Activated T-helper 17 cell treated with anti-CD3 and anti-CD28 coated beads, Interleukin-2, amount 50 U/mL, for 72 hours (primary cell): Measurements from ENCODE around the gene CPLX1. TPM values are rescaled to one million over a fixed set of nuclear protein-coding genes. Genes with fewer than 3 reads are reported as not detected.
"Not testable (repeated sequence)": the region's sequence is repeated elsewhere in the genome, so short reads cannot be mapped to it uniquely, and the experiment has no call there.

Source experiments
- ATAC-seq: fragments of 150-1000 bp; cut with Tn5 transposase; replicated peaks from 2 replicates; pipeline ENCODE4 v1.10.0; 2021; ENCODE audit warnings: mild to moderate bottlenecking, moderate library complexity
- H3K27ac Mint-ChIP-seq: one replicate; pipeline ENCODE4 v1.8.0; 2022; ENCODE audit warnings: mixed read lengths
- H3K27me3 Mint-ChIP-seq: one replicate; pipeline ENCODE4 v1.8.0; 2022; ENCODE audit warnings: mixed read lengths
- H3K36me3 Mint-ChIP-seq: one replicate; pipeline ENCODE4 v1.8.0; 2022; ENCODE audit warnings: low read depth, mild to moderate bottlenecking, mixed read lengths
- H3K4me1 Mint-ChIP-seq: one replicate; pipeline ENCODE4 v1.8.0; 2022; ENCODE audit warnings: mixed read lengths
- H3K4me3 Mint-ChIP-seq: one replicate; pipeline ENCODE4 v1.8.0; 2022; ENCODE audit warnings: mild to moderate bottlenecking, mixed read lengths
- H3K9me3 Mint-ChIP-seq: one replicate; pipeline ENCODE4 v1.8.0; 2022; ENCODE audit warnings: mixed read lengths
- total RNA-seq, 2 donors: library from RNA; stranded (reverse); gene quantifications; one replicate each; pipeline ENCODE4 v1.2.3, GENCODE V29; 2022

Gene CPLX1
- total RNA-seq, 2 donors from 2014 or later, result 0.50 to 3.6 TPM

- no peak for ATAC-seq
- Mint-ChIP-seq H3K4me3 (no peak overlapping the region), H3K27me3 (peaks cover 13% of the 10 kb centered on the region), H3K27ac (no peak overlapping the region), H3K36me3 (no peaks in the 10 kb centered on the region), H3K4me1 (peaks cover 11% of the 10 kb centered on the region), H3K9me3 (no peaks in the 10 kb centered on the region)
Measured at GRCh38 chr4:790466-790820, 35.5 kb downstream of the CPLX1 start.

DNA sequence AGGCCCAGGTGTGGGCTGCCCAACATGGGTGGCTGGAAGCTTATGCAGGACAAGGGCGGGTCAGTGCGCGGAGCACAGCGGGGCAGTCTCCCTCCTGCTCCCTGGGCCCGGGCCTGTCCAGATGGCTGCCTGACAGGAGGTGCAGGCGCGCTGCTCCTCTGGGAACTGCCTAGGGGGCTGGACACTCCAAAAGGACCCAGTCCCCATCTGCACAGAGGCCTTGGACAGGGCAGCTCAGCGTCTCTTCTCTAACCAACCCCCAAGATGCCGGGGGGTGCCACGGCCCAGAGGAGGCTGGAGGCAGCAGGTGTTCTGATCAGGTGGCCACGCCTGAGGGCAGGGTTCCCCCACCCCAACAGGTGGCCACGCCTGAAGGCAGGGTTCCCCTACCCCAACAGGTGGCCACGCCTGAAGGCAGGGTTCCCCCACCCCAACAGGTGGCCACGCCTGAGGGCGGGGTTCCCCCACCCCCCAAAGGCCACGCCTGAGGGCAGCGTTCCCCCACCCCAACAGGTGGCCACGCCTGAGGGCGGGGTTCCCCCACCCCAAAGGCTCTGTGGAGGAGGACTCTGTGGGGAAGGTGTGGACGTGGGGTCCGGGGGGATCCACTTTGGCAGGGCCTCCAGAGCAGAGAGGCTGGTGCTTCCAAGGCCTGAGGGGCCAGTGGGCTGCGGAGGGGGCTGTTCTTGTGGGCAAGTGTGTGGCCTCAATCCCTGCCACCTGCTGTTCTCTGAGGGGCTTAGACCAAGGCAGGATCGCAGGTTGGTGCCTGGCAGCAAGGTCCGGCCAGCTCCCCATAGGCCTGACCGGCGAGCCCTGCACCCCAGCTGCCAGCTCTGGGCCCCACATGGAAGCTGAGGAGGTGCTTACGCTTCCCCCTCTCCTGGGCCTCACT is 36.1 kb downstream of the CPLX1 start:
- Mint-ChIP-seq H3K27me3 (peaks cover 19% of the 10 kb centered on the region), H3K9me3 (no peaks in the 10 kb centered on the region), H3K27ac (no peak overlapping the region), H3K36me3 (no peaks in the 10 kb centered on the region), H3K4me3 (no peak overlapping the region), H3K4me1 (peaks cover 11% of the 10 kb centered on the region)
- no peak for ATAC-seq

GRCh38 chr4:788636-789297 is 37.2 kb downstream of the CPLX1 start:
- no peak overlapping the region for H3K27ac Mint-ChIP-seq
- peaks cover 15% of the 10 kb centered on the region for H3K27me3 Mint-ChIP-seq
- H3K36me3 Mint-ChIP-seq, result no peaks in the 10 kb centered on the region
- peaks cover 11% of the 10 kb centered on the region for H3K4me1 Mint-ChIP-seq
- H3K9me3 Mint-ChIP-seq, result no peaks in the 10 kb centered on the region
- ATAC-seq, result no peak
- H3K4me3 Mint-ChIP-seq, result no peak overlapping the region

DNA sequence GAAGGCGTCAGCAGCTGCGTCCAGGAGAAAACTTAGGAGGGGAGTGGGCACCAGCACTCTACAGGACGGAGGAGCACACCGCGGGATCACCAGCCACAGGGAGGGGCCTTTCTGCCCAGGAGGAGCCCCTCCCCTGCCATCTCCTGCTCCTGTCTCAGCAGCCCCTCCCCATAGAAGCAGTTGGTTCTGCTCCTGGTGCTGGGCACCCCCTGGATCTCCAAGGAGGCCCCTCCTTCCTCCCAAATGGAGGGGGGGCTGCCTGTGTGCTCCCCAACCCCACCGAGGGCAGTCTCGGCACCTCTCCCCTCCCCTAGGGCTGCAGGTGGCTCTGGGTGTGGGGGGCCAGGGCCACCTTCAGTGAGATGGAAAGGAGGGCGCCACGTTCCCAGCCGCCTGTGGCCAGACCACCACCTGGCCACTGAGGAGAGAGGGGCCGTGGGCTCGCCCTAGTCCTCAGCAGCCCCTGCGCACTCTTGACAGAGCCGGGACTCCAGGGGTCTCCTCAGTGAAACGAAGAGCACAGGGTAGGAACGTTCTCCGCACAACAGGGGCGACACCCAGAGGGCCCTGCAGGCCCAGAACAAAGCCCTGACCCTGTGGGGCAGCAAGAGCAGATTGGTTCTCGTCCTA is 37.8 kb downstream of the CPLX1 start:
- Mint-ChIP-seq H3K27ac (no peak overlapping the region), H3K4me1 (peaks cover 11% of the 10 kb centered on the region), H3K36me3 (no peaks in the 10 kb centered on the region), H3K9me3 (no peaks in the 10 kb centered on the region), H3K27me3 (peaks cover 14% of the 10 kb centered on the region), H3K4me3 (no peak overlapping the region)
- no peak for ATAC-seq

GRCh38 chr4:787561-787981 is 38.4 kb downstream of the CPLX1 start:
- Mint-ChIP-seq H3K4me3 (peak overlapping the region; percentile 59), H3K27ac (peak overlapping the region; percentile 46), H3K9me3 (no peaks in the 10 kb centered on the region), H3K4me1 (peaks cover 5% of the 10 kb centered on the region), H3K36me3 (no peaks in the 10 kb centered on the region), H3K27me3 (peaks cover 14% of the 10 kb centered on the region)
- peak; percentile 45 for ATAC-seq

GRCh38 chr4:786861-787300 is 39.0 kb downstream of the CPLX1 start:
- H3K9me3 Mint-ChIP-seq, result no peaks in the 10 kb centered on the region
- H3K27ac Mint-ChIP-seq, result no peak overlapping the region
- no peak for ATAC-seq
- H3K27me3 Mint-ChIP-seq, result peaks cover 14% of the 10 kb centered on the region
- peaks cover under 1% of the 10 kb centered on the region for H3K36me3 Mint-ChIP-seq
- peak overlapping the region; percentile 59 for H3K4me3 Mint-ChIP-seq
- H3K4me1 Mint-ChIP-seq, result peaks cover 9% of the 10 kb centered on the region

GRCh38 chr4:786074-786741 is 39.7 kb downstream of the CPLX1 start:
- Mint-ChIP-seq H3K4me1 (peaks cover 9% of the 10 kb centered on the region), H3K9me3 (no peaks in the 10 kb centered on the region), H3K27me3 (peaks cover 14% of the 10 kb centered on the region), H3K27ac (no peak overlapping the region), H3K4me3 (no peak overlapping the region), H3K36me3 (peaks cover 5% of the 10 kb centered on the region)
- ATAC-seq, result no peak

DNA sequence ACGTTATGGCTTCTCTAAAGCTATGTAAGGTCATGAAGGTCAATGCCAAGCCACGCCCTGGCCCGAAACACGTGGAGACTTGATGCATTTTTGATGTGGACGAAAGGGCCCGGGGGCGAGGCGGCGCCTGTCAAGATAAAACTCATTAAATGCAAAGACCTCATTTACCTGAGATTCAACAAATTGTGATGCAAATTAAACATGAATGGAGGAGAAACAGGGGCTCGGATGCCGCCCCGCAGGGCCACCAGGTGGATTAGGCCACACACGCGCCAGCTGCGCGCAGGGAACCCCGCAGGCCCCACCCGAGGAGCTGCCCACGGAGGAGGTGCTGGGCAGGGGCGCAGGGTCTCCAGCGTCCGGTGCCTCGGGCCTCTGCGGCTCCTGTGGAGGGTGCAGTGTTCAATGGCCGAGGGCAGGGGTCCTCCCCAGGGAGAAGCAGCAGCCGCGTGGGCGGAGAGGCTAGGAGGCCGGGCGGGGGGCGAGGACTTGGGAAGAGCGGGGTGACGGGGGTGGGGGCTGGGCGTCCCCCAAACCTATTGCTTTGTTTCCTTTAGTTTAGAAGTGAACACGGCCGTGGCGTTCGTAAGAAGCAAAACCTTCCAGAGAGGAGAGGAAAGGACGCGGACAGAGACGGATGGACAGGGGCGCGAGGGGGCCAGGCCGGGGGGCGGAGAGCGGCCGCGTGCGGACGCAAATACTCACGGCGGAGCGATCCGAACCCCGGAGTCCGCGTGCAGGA is 40.4 kb downstream of the CPLX1 start:
- ATAC-seq, result no peak
- peaks cover 10% of the 10 kb centered on the region for H3K36me3 Mint-ChIP-seq
- no peaks in the 10 kb centered on the region for H3K9me3 Mint-ChIP-seq
- H3K4me3 Mint-ChIP-seq, result peak overlapping the region; percentile 49
- H3K27me3 Mint-ChIP-seq, result peaks cover 14% of the 10 kb centered on the region
- peaks cover 9% of the 10 kb centered on the region for H3K4me1 Mint-ChIP-seq
- H3K27ac Mint-ChIP-seq, result no peak overlapping the region

DNA sequence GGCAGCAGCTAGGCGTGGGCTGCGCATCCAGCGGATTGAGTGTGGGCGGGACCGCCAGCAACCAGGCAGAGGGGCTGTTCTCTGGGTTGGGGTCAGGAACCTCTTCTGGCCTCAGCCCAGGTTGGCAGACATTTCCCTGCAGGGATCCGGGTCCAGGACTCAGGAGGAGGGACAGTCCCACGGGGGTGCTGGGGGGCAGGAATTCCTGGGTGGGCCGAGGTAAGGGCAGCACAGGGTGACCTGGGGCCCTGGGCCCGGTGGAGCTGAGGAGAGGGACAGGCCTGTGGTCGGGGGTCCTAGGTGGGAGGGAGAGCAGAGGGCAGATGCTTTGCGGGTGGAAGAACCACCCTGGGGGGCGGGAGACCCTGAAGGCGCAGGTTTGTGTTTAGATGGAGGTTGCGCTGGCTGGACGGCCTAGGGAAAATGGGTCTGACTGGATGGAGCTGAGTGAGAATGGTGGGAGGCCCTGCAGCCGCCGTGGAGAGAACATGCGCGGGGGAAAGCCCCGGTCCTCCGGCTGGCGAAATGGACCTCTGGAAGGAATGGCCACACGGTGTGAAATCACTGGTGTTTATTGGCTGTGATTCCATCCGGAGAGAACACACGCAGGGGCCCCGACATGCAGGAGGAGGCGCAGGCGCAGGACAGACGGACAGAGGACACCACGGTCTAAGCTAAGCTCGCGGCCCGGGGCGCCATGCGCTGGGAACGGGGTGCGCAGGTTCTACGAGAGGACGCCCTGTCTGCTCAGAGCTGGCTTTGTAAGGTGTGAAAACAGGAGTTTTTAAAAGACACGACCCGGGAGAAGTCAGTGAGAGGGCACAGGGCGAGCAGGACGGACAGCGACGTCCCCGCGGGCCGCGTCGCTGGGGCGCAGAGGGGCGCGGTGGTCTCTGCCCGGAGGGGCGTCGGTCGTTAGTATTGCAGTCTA is 41.3 kb downstream of the CPLX1 start:
- ATAC-seq, result no peak
- Mint-ChIP-seq H3K27ac (no peak overlapping the region), H3K4me1 (peaks cover 17% of the 10 kb centered on the region), H3K9me3 (no peaks in the 10 kb centered on the region), H3K27me3 (peaks cover 14% of the 10 kb centered on the region), H3K4me3 (peak overlapping the region; percentile 49), H3K36me3 (peaks cover 18% of the 10 kb centered on the region)

DNA sequence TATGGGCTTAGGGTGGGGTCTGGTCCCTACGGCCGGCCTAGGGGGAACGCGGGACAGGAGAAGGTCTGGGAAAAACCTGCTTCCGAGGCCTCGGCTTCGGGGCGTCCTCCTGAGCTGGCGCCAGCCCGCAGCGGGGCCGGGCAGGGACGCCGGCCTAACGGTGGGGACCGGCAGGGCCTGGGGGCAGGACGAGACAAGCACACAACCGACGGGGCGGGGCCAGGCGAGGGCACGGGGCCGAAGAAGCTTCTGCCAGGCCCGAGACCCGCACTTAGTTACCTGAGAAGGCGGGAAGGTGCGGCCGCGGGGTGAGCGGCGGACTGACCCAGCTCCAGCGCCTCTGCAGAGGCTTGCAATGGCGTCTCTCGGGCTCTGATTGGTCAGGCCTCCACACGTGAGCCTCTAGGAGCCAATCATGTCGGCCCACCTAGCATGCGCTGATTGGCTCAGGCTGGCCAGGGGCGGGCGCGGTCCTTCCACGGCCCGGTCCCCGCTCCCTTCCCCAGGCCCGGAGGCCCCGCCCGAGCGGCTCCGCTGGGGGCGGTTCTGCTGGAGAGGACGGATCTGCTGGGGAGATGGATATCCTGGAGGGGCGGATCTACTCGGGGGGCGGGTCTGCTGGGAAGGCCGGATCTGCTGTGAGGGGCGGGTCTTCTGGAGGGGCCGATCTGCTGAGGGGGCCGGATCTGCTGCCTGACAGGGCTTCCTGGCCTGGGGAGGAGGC is 44.3 kb downstream of the CPLX1 start:
- no peaks in the 10 kb centered on the region for H3K9me3 Mint-ChIP-seq
- peaks cover 28% of the 10 kb centered on the region for H3K4me1 Mint-ChIP-seq
- peak; percentile 98 for ATAC-seq
- H3K36me3 Mint-ChIP-seq, result peaks cover 48% of the 10 kb centered on the region
- peak overlapping the region; percentile 91 for H3K27ac Mint-ChIP-seq
- peaks cover 10% of the 10 kb centered on the region for H3K27me3 Mint-ChIP-seq
- peak overlapping the region; percentile 86 for H3K4me3 Mint-ChIP-seq

DNA sequence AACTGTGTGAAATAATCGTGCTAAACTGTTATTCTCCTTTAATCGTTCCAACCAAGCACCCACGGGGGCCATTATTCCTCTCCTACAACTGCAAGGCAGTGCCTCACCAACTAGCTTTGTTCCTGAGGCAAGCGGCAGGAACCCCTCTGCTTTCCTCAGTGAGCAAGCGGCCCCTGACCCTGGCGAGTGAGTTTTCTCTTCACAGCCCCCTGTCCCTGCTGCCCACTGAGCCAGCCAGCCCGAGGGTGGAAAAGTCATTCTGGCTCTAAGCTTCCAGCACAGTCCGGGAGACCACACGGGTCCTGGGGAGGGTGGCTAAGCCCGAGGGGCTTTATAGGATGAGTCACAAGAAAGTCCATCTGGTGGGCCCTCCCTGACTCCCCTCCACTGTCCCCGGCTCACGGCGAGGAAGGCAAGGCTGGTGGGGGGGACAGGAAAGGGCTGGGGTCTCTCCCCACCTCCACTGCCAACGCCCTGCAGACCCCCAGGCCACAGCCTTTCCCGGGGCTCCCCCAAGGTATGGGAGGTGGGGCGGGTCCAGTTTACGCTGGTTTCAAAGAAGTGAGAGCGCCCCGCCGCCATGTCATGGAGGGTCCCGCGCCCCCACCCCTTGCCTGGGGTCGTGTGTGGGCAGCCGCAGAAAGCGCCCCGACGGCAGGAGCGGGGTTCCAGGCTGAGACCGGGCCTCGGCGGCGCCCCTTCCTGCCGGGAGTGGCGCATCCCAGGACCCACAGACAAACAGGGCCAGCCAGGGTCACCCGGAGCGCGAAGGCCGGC is 45.0 kb downstream of the CPLX1 start:
- H3K4me1 Mint-ChIP-seq, result peaks cover 32% of the 10 kb centered on the region
- peak overlapping the region; percentile 86 for H3K4me3 Mint-ChIP-seq
- H3K27me3 Mint-ChIP-seq, result peaks cover 10% of the 10 kb centered on the region
- H3K9me3 Mint-ChIP-seq, result no peaks in the 10 kb centered on the region
- ATAC-seq, result no peak
- H3K27ac Mint-ChIP-seq, result peak overlapping the region; percentile 91
- H3K36me3 Mint-ChIP-seq, result peaks cover 56% of the 10 kb centered on the region

- not testable (repeated sequence) for H3K9me3 Mint-ChIP-seq, H3K27me3 Mint-ChIP-seq, ATAC-seq
- Mint-ChIP-seq H3K4me3 (peak overlapping the region; percentile 86), H3K4me1 (peaks cover 35% of the 10 kb centered on the region), H3K27ac (peak overlapping the region; percentile 91), H3K36me3 (peaks cover 62% of the 10 kb centered on the region)
Measured at GRCh38 chr4:780255-780654, 45.7 kb downstream of the CPLX1 start.
